ENCODE data around the gene SLC7A9.
A peak's percentile ranks its signal among the peaks of the same experiment; 100 is the strongest.
"Not testable (repeated sequence)": the region's sequence is repeated elsewhere in the genome, so short reads cannot be mapped to it uniquely, and the experiment has no call there.

The SLC7A9 gene

DNA sequence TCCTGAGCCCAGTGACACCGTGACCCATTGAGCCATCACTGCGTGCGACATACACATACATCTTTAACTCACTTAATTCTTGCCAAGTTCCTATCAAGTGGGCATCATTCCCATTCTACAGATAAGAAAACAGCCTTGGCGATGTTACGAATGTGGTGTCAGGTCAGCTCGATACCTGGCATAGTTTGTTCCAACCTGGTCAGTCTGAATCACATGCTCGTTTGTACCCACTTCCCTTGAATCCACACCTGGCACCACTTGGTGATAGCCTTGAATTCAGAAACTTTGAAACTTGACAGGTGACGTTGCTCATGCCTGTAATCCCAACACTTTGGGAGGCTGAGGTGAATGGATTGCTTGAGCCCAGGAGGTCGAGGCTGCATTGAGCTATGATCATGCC is 59.1 kb downstream of the SLC7A9 start:
- DNase-seq = no peak
- Mint-ChIP-seq H3K36me3 (ENCODE audit: insufficient read depth) (peaks cover 5% of the 10 kb centered on the region), H3K27me3 (peaks cover 7 to 19% of the 10 kb centered on the region in 2 donors), H3K27ac (no peak overlapping the region), H3K9me3 (no peaks in the 10 kb centered on the region), H3K4me1 (ENCODE audit: low read depth in 2 of 2) (peaks cover 3 to 7% of the 10 kb centered on the region in 2 donors), H3K4me3 (no peak overlapping the region)
- no peak for ATAC-seq (replicated peaks)

DNA sequence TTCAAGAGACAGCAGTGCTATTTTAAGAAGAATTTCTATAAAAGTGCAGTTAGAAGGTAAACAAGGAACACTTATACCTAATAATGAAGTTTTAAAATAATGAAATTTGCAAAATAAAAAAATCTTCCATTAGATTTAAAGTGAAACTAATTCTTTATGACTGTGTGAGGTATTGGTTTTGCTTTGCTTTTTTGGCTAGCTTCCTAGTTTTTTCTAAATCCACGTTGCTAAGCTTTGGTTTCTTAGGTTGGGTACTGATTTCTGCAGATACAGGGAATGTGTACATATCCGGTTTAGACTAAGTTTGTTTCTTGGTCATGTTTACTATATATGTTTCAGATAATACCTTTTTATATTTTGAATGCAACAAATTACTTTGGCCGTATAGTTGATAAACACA is 59.8 kb downstream of the SLC7A9 start:
- DNase-seq = no peak
- peaks cover 7 to 19% of the 10 kb centered on the region in 2 donors for H3K27me3 Mint-ChIP-seq
- H3K4me1 Mint-ChIP-seq (ENCODE audit: low read depth in 2 of 2) = peaks cover 3 to 7% of the 10 kb centered on the region in 2 donors
- H3K36me3 Mint-ChIP-seq (ENCODE audit: insufficient read depth) = peaks cover 5% of the 10 kb centered on the region
- H3K9me3 Mint-ChIP-seq = no peaks in the 10 kb centered on the region
- peak overlapping the region in 1 of 2 donors; percentile 1 for H3K4me3 Mint-ChIP-seq
- ATAC-seq (replicated peaks) = no peak
- peak overlapping the region in 1 of 2 donors; percentile 18 for H3K27ac Mint-ChIP-seq

DNA sequence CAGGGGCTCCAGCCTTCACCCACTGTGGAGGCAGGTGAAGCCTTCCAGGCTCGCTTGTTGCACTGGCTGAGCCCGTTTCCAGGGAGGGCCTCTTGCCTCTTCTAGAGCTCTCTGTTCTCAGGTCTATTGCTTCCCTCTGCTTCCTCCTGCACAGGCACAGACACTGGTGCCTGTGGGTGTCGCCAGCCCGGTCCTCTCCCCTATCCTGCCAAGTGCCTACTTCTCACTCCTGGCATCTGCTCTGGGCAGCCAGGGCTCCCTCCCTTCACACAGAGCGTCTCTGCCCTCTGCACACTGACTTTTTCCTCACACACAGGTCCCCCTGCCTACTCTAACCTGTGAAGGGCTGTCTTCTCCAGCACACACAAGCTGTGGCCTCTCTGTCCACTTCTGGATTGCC is 60.3 kb downstream of the SLC7A9 start:
- ATAC-seq (replicated peaks) (no peak), DNase-seq (no peak)
- Mint-ChIP-seq H3K27ac (peak overlapping the region in 1 of 2 donors; percentile 18), H3K27me3 (peaks cover 7 to 19% of the 10 kb centered on the region in 2 donors), H3K4me3 (peak overlapping the region in 1 of 2 donors; percentile 1), H3K9me3 (no peaks in the 10 kb centered on the region), H3K36me3 (ENCODE audit: insufficient read depth) (peaks cover 5% of the 10 kb centered on the region), H3K4me1 (ENCODE audit: low read depth in 2 of 2) (peaks cover 3 to 7% of the 10 kb centered on the region in 2 donors)

DNA sequence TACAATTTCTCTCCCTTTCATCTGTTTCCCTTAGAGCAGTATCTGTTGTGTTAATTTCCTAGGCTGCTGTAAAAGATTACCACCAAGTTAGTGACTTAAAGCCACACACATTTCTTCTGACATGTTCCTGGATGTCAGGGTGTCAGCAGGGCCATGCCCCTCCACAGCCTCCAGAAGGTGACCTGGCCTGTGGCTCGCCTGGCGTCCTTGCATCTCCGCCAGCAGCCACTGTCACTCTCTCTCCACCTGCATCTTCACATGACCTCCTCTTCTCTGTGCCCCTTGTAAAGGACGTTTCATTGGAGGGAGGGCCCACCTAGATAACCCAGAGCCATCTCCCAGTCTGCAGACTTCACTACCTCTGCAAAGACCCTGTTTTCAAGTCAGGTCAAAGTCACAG is 61.3 kb downstream of the SLC7A9 start:
- peaks cover 5% of the 10 kb centered on the region for H3K36me3 Mint-ChIP-seq (ENCODE audit: insufficient read depth)
- H3K27me3 Mint-ChIP-seq = peaks cover 7 to 19% of the 10 kb centered on the region in 2 donors
- peaks cover 3 to 7% of the 10 kb centered on the region in 2 donors for H3K4me1 Mint-ChIP-seq (ENCODE audit: low read depth in 2 of 2)
- peak overlapping the region in 1 of 2 donors; percentile 18 for H3K27ac Mint-ChIP-seq
- no peak overlapping the region for H3K4me3 Mint-ChIP-seq
- ATAC-seq (replicated peaks) = no peak
- DNase-seq = no peak
- no peaks in the 10 kb centered on the region for H3K9me3 Mint-ChIP-seq

DNA sequence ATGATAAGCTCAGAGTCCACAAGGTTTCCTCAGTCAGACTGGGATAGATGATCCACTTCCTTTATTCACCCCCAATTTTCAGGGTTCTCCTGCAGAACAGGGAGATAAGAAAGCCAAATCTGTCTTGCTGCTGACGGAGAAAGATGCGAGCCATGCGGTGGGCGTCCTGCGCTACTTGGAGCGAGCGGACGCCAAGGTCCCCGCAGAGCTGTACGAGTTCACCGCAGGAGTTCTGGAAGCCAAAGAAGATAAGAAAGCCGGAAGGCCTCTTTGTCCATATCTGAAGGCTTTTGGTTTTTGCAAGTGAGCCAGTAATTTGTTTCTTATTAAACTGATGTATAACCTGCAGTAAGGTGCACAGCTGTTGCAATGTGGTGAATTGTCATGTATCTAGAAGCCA is 66.7 kb downstream of the SLC7A9 start:
- ATAC-seq (replicated peaks) (no peak), DNase-seq (no peak)
- Mint-ChIP-seq H3K27ac (no peak overlapping the region), H3K27me3 (no peaks in the 10 kb centered on the region), H3K9me3 (no peaks in the 10 kb centered on the region), H3K4me1 (ENCODE audit: low read depth in 2 of 2) (peaks cover 0 to 2% of the 10 kb centered on the region in 2 donors), H3K4me3 (no peak overlapping the region), H3K36me3 (ENCODE audit: insufficient read depth) (no peaks in the 10 kb centered on the region)

DNA sequence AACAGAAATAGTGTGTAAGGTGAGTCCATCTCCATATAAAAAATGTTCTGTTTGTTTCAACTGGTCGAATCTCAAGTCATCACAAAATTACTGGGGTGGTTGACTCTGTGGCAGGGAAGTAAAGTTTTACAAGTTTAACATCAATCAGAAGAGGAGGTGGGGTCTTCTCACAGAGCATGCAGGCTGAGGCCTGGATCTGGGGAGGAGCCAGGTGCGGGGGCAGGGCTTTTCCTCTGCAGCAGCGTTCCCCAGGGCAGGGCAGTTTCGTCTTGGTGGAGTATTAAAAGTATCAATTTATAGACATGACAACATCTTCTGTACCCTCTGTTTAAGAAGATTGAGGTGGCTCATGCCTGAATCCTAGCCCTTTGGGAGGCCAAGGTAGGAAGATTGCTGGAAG is 68.8 kb downstream of the SLC7A9 start:
- no peaks in the 10 kb centered on the region for H3K36me3 Mint-ChIP-seq (ENCODE audit: insufficient read depth)
- H3K27ac Mint-ChIP-seq = no peak overlapping the region
- ATAC-seq (replicated peaks) (no peak), DNase-seq (no peak)
- H3K27me3 Mint-ChIP-seq = no peaks in the 10 kb centered on the region
- H3K9me3 Mint-ChIP-seq = no peaks in the 10 kb centered on the region
- no peak overlapping the region for H3K4me3 Mint-ChIP-seq
- H3K4me1 Mint-ChIP-seq (ENCODE audit: low read depth in 2 of 2) = peaks cover 1 to 3% of the 10 kb centered on the region in 2 donors

DNA sequence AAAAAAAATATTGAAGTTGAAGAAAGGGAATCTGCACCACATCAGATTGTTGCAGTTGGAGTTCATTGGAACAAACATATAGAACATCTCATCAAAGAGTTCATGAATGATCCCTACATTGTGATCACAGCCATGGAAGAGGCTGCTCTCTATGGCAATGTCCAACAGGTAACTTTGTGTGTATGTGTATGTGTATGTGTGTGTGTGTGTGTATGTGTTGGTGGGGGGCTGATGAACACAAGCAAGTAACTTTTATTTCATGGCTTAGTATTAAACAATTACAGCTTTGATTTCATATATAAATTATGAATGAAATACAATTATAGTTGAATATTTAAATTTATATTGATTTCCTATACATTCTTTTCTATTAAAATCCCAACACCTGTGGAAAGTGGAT is 69.4 kb downstream of the SLC7A9 start:
- ATAC-seq (replicated peaks) (no peak), DNase-seq (no peak)
- H3K4me3 Mint-ChIP-seq = no peak overlapping the region
- peaks cover 7% of the 10 kb centered on the region in 2 donors for H3K4me1 Mint-ChIP-seq (ENCODE audit: low read depth in 2 of 2)
- H3K9me3 Mint-ChIP-seq = no peaks in the 10 kb centered on the region
- H3K27ac Mint-ChIP-seq = no peak overlapping the region
- no peaks in the 10 kb centered on the region for H3K27me3 Mint-ChIP-seq
- H3K36me3 Mint-ChIP-seq (ENCODE audit: insufficient read depth) = no peaks in the 10 kb centered on the region

DNA sequence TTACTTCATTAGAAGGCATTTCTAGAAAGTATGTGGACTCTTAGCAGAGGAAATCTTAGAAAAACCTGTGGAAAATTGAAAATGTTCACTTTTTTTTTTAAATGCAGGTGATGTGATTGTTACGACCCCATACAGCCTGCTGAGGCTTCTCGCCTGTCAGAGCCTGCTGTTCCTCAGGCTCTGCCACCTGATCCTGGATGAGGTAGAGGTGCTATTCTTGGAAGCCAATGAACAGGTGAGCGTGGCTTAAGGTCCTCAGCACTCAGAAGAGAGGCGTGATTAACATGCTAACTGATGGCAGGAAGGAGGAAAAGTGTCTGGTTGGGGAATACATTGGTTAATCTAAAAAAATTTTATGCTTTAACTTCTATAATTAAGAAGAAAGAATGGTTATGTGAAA is 71.4 kb downstream of the SLC7A9 start:
- H3K36me3 Mint-ChIP-seq (ENCODE audit: insufficient read depth) = peaks cover 8% of the 10 kb centered on the region
- ATAC-seq (replicated peaks) = no peak
- DNase-seq = no peak
- no peak overlapping the region for H3K27ac Mint-ChIP-seq
- H3K9me3 Mint-ChIP-seq = no peaks in the 10 kb centered on the region
- H3K27me3 Mint-ChIP-seq = no peaks in the 10 kb centered on the region
- H3K4me3 Mint-ChIP-seq = no peak overlapping the region
- peaks cover 12 to 18% of the 10 kb centered on the region in 2 donors for H3K4me1 Mint-ChIP-seq (ENCODE audit: low read depth in 2 of 2)

DNA sequence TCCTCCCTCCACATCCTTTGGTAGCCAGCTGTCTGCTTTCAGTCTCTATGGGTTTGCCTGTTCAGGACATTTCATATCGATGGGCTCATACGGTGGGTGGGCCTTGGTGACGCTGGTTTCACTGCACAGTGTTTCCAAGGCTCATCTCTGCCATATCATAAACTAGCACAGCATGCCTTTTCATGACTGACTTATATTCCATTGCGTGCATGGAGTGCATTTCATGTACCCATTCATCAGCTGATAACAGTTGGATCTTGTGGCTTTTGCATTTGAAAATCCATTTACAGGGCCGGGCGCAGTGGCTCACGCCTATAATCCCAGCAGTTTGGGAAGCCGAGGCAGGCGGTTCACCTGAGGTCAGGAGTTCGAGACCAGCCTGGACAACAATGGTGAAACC is 80.1 kb downstream of the SLC7A9 start:
- ATAC-seq (replicated peaks) (no peak), DNase-seq (no peak)
- Mint-ChIP-seq H3K4me1 (ENCODE audit: low read depth in 2 of 2) (peaks cover 3 to 9% of the 10 kb centered on the region in 2 donors), H3K27ac (no peak overlapping the region), H3K9me3 (no peaks in the 10 kb centered on the region), H3K27me3 (peaks cover 7 to 10% of the 10 kb centered on the region in 2 donors), H3K36me3 (ENCODE audit: insufficient read depth) (peaks cover 5% of the 10 kb centered on the region), H3K4me3 (no peak overlapping the region)

DNA sequence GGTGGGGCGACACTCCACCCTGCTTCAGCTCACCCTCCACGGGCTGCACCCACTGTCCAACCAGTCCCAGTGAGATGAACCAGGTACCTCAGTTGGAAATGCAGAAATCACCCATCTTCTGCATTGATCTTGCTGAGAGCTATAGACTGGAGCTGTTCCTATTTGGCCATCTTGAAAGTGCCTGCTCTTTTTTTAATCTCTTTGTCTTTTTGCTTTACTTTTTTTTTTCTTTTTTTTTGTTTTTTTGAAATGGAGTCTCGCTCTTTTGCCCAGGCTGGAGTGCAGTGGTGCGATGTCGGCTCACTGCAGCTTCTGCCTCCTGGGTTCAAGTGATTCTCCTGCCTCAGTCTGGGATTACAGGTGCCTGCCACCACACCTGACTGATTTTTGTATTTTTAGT is 81.7 kb downstream of the SLC7A9 start:
- H3K27ac Mint-ChIP-seq; DNase-seq; H3K4me3 Mint-ChIP-seq; ATAC-seq (replicated peaks); H3K9me3 Mint-ChIP-seq; H3K4me1 Mint-ChIP-seq (ENCODE audit: low read depth in 2 of 2); H3K36me3 Mint-ChIP-seq (ENCODE audit: insufficient read depth): not testable (repeated sequence)
- peaks cover 12 to 16% of the 10 kb centered on the region in 2 donors for H3K27me3 Mint-ChIP-seq

DNA sequence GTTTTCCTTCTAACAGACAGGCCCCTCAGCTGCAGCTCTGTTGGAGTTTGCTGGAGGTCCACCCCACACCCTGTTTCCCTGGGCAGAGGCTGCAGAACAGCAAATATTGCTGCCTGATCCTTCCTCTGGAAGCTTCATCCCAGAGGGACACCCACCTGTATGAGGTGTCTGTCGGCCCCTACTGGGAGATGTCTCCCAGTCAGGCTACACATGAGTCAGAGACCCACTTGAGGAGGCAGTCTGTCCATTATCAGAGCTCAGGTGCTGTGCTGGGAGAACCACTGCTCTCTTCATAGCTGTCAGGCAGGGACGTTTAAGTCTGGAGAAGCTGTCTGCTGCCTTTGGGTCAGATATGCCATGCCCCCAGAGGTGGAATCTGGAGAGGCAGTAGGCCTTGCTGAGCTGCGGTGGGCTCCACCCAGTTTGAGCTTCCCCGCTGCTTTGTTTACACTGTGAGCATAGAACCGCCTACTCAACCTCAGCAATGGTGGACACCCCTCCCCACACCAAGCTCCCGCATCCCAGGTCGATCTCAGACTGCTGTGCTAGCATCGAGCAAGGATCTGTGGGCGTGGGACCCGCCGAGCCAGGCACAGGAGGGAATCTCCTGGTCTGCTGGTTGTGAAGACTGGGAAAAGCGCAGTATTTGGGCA is 82.3 kb downstream of the SLC7A9 start:
- not testable (repeated sequence) for ATAC-seq (replicated peaks); H3K36me3 Mint-ChIP-seq (ENCODE audit: insufficient read depth); H3K4me3 Mint-ChIP-seq; H3K9me3 Mint-ChIP-seq; H3K4me1 Mint-ChIP-seq (ENCODE audit: low read depth in 2 of 2); H3K27ac Mint-ChIP-seq; DNase-seq
- peaks cover 15 to 19% of the 10 kb centered on the region in 2 donors for H3K27me3 Mint-ChIP-seq

DNA sequence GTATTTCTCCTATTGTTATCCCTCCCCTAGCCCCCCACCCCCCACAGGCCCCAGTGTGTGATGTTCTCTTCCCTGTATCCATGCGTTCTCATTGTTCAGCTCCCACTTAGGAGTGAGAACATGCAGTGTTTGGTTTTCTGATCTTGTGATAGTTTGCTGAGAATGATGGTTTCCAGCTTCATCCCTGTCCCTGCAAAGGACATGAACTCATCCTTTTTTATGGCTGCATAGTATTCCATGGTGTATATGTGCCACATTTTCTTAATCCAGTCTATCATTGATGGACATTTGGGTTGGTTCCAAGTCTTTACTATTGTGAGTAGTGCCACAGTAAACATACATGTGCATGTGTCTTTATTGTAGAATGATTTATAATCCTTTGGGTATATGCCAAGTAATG is 87.5 kb downstream of the SLC7A9 start:
- H3K27me3 Mint-ChIP-seq = peaks cover 9 to 22% of the 10 kb centered on the region in 2 donors
- DNase-seq; H3K36me3 Mint-ChIP-seq (ENCODE audit: insufficient read depth); ATAC-seq (replicated peaks); H3K27ac Mint-ChIP-seq; H3K4me3 Mint-ChIP-seq; H3K4me1 Mint-ChIP-seq (ENCODE audit: low read depth in 2 of 2); H3K9me3 Mint-ChIP-seq: not testable (repeated sequence)

DNA sequence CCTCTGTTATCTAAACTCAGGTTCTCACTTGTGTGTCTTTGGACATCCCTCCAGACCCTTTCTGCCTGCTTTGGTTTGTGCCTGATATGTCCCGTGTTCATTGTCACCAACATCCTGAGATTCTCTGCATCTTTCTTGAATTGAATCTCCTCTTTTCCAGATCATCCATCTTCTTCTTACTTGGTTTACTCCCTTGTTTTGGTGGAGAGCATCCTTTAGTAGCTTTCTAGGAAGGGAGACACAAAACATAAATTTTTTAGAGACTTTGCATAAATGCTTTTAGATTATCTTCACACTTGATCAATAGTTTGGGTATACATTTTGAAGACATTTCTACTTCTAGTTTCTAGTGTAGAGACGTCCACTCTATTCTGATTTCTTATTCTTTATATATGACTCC is 88.3 kb downstream of the SLC7A9 start:
- DNase-seq (no peak), ATAC-seq (replicated peaks) (no peak)
- peaks cover 0 to 9% of the 10 kb centered on the region in 2 donors for H3K9me3 Mint-ChIP-seq
- H3K4me1 Mint-ChIP-seq (ENCODE audit: low read depth in 2 of 2) = peaks cover 3 to 5% of the 10 kb centered on the region in 2 donors
- H3K27ac Mint-ChIP-seq = no peak overlapping the region
- peaks cover 9 to 22% of the 10 kb centered on the region in 2 donors for H3K27me3 Mint-ChIP-seq
- H3K36me3 Mint-ChIP-seq (ENCODE audit: insufficient read depth) = no peaks in the 10 kb centered on the region
- H3K4me3 Mint-ChIP-seq = no peak overlapping the region

All from effector memory CD8-positive, alpha-beta T cell (primary cell).